Hypothalamus (tissue), 51 donors: ENCODE measurements around the gene SEC22B.
A peak's percentile ranks its signal among the peaks of the same experiment; 100 is the strongest.
"Not testable (repeated sequence)": the region's sequence is repeated elsewhere in the genome, so short reads cannot be mapped to it uniquely, and the experiment has no call there.

Experiments
- DNase-seq, 51 donors: peaks; one replicate each; lab custom pipeline; 2025; lab: John Stamatoyannopoulos, UW

Gene SEC22B

DNA sequence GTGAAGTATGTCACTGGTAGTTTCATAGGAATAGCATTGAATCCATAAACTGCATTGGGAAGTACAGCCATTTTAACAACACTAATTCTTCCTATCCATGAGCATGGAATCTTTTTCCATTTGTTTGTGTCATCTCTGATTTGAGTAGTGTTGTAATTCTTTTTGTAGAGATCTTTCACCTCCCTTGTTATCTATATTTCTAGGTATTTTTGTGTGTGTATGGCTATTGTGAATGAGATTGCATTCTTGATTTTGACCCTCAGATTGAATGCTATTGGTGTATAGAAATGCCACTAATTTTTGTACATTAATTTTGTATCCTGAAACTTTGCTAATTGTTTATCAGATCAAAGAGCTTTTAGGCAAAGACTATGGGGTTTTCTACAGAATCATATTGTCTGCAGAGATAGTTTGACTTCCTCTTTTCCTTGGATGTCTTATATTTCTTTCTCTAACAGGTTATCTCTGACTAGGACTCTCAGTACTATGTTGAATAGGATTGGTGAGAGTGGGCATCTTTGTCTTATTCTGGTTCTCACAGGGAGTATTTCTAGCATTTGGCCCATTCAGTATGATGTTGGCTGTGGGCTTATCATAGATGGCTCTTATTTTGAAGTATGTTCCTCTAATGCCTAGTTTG is 26.8 kb downstream of the SEC22B start:
- DNase-seq, result not testable (repeated sequence)

DNA sequence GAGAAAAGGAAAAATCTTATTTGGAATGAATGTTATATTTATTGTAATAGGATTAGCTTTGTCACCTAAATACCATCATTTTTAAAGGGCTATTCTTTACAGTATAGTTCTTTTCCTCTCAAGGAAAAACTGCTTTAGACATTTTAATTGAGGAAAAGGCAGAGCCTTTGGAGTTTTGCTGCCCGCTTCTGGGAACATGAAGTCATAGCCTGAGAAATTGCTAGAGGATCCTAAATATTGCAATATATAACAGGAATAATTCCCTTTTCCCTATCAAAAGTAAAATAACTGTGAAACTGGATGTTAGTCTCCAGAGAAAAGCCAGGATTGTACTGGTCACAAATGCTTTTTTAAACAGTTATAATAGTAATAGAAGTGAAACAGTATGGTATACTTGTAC is 30.5 kb downstream of the SEC22B start:
- not testable (repeated sequence) for DNase-seq

DNA sequence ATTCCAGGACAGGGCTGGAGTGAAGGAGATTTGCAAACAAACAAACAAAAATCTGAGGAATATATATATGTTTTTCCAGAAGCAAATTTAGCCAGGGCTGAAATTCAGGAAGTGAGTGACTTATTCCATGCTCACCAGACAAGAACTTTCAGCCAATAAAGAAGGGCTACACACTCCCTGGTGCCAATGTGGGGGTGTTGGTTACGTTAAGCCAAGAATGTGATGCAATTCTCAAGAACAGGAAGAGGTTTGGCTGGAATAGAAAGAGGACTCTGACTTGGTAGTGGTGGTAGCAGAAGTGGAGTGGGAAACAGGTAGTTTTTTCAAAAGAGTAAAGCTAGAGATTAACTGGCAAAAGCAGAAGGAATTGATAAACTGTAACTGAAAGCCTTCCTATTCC is 31.7 kb downstream of the SEC22B start:
- DNase-seq, result not testable (repeated sequence)

DNA sequence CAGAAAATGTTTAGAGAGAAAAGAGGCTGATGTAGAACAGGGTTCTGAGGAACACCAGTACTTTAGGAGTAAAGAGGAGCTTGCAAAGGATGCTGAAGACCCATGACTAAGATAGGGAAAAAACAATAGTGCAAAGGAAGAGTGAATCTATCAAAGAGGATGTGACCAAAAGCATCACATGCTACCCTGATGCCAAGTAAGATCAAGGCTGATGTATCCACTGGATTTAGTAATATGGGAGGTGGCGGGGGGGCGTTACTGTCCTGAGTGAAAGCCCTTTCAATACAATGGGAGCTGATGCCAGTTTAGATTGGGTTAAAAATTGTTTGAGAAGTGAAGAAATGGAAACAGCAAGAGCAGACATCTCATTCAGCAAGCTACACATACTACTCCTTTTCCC is 32.2 kb downstream of the SEC22B start:
- DNase-seq, result not testable (repeated sequence)

DNA sequence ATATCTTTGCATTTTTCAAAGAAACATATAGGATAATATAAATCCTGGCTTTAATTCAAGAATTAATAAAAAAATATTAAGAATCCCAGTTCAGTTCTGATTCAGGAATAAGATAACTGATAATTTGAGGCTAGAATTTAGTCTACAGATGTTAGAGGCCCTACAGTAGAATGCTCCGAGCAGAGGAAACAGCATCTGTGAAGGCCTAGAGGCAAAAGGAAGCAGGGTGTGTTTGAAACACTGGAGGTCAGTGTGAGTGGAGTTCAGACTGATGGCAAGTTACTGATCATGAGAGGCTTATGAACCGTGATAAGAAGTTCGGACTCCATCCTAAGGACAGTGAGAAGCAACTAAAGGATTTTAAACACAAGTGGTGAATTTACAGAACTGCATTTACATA is 33.0 kb downstream of the SEC22B start:
- DNase-seq, result not testable (repeated sequence)

DNA sequence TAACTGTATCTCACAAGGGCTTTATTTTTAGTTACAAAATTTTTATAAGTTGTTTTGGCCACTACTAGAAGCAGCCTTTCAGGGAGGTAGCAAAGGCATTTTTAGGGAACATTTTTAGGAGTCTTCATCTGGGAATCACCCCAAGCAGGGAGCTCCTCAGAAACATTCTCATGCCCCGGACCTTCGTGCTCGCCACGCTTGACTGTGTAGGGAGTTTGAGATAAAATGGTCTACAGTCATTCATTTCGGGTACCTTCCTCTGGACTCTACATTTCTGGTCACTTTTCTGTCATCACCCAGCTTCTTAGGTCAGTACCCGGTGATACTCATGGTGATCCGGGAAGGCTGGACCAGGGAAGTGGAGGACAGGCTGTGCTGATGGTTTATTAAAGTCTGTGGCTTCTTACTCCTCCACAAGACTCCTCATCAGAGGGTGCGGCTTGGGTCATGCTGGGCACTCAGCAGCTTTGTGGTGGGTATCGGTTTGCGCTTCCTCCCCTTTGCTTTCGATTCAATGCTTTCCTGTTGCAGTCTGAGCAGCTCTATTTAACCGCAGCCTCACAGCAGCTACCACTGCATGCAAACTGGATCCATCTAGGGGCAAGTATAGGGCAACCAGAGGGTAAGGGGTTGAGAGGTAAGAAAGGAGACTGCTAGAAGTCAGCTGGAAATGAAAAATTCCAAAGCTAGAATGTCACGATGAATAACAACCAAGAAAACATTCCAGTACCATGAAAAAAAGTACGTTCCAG is 33.6 kb downstream of the SEC22B start:
- DNase-seq, result peak in 5 of 51 donors; percentile 1 to 18 (median 8)

DNA sequence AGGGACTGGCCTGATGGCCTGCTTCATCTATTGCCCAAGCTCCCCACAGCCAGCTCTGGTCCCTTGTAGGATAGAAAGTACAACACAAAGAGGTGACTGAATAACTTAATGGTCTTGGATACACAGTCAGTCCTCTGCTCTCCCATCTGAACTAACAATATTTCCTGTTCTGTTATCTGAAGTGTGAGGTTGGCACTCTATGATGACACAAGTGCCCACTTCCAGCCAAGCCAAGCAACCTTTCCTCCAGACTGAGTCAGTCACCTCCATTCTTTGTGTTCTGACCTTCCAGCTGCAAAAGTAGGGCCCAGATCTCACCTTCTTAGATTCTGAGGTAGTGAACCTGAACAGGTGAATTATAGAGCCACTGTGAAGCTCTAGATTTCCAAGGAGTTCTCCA is 34.5 kb downstream of the SEC22B start:
- DNase-seq, result not testable (repeated sequence)

DNA sequence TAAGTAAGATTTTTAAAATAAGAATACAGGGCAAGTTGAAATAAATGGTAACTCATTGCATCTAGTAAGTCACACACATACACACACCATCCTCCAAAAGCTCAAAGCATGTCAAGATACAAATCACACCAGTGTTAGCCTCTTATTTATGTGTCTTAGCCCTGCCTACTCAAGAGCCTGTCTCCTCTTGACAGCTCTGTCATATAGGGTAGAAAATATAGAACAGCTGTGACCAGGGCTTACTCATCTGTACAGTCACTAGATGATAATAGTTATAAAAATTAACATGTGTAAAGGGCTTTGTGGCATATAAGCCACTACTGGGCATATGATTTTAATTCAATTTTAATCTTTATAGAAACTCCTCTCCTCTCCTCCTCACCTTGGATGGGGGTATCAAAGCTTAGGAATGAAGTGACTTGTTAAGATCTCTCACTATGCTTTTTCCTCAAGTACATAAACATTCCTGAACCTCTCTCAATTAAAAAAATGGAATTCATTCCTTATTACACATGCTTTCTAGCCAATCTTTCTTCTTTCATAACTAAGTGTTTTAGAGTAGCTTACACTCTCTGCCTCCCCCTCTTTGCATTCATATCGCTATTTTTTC is 35.6 kb downstream of the SEC22B start:
- DNase-seq, result not testable (repeated sequence)

DNA sequence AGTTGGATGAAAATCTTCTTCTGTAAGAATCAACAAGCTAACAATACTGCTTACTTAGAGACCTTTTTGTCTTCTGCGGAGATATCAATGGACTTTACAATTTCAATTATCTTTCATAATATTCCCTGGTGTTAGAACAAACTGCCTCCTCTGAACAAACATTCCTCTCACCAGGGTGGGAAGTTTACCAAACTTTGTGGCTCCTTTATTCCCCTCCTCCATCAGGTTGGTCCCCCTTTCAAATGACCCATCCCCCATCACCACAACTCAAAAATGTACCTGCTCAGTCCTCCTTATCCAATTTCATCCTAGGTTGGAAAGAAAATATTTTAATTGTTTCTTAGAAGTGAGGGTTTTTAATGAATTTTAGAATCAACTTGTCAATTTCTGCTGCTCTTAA is 40.2 kb downstream of the SEC22B start:
- DNase-seq, result not testable (repeated sequence)

DNA sequence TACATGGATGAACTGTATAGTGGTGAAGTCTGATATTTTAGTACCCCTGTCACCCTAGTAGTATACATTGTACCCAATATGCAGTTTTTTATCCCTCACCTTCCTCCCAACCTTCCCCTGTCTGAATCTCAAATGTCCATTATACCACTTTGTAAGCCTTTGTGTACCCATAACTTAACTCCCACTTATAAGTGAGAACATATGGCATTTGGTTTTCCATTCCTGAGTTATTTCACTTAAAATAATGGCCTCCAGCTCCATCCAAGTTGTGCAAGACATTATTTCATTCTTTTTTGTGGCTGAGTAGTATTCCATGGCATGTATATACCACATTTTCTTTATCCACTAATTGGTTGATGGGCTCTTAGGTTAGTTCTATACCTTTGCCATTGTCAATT is 42.4 kb downstream of the SEC22B start:
- DNase-seq, result not testable (repeated sequence)

DNA sequence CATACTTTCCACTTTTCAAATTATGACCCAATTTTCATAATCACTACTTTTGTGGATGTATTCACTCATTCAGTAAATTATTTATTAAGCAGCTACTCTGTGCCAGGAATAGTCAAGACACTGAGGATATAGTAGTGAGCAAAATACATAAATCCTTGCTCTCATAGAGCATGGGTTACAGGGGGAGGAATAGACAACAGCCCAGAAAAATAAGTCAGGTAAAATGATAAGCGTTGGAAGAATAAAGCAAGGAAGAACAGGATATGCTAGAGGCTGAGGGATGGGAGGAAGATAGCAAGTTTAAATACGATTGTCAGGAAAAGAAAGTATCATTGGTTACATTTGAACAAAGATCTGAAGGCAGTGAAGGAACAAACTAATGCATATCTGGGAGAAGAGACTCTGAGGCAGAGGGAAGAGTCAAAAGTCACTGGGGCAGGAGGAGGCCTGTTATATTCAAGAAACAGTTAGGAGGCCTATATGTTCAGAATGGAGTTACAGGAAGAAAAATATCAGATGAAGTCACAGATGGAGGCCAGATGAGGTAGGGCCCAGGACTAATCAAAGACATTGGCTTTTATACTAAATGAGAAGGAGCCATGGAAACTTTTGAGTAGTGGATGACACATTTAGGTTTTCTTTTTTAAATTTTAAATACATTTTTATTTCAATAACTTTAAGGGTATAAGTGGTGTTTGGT is 42.9 kb downstream of the SEC22B start:
- no peak for DNase-seq

DNA sequence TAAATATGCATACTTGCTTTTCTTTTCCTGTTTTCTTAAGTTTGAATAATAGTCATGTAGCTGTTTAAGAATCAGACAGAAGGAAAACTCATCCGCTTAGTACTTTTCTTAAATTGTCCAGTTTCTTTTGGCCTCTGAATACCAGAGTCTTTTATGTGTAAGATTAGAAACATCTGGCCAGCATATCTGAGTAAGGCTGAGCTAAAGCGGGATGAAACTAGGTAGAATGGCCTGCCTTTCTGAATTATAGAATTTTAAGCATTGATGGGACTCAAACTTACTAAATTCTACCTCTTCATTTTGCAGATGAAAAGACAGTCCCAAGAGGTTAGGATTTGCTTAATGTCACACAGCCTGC is 43.9 kb downstream of the SEC22B start:
- DNase-seq, result not testable (repeated sequence)

DNA sequence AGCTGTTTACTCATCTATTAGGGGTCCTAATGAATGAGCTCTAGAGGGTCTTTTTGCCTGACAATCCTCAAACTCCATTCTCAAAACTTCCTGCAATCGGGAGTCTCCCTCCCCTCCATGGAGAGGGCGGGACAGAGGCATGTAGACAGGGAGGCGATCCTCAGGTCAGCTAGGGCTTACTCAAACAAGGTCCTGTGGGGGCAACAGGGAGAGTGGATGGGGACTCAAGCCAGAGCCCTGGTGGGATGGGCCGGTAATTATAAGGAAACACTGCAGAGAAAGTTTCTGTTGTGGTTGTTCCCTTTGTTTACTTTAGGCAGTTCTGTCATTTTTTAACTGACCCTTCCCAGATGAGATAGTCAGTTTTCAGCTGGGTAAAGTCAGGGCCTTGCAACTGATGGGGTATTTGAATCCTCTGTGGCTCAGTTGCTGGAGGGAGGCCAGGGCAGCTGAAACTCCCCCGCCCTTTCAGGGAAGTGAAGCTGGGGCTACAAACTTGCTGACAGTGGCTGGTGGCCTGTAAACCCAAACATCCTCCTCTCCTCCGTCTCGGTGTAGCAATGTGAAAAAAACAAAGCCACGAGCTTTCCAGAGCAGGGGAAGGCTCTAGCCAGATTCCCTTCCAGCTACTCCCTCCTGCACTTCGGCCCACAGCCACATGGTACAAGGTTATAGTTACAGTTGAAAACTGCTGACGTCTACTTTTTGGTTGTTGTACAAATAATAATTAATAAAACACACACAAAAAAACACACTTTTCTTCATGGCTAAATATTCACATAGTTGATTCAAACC is 44.5 kb downstream of the SEC22B start:
- DNase-seq, result peak in 16 of 51 donors; percentile 1 to 32 (median 12)

DNA sequence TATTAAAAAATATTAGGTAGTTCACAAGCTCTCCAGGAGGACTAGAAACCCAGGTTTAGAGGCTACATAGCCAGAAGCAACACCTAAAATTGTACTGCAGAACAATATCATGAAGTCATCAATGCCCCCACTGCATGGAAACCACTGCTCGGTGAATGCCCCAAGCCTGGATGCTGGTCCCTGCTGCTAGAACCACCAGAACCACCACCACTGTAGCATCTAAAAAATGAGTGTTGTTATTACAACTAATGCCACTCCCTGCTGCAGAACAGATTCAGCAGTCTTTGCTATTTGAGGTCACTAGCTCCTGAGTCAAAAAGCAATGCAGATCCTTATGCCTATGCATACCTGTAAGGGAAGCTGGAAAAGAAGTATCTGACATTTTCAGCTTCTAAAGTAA is 48.4 kb downstream of the SEC22B start:
- not testable (repeated sequence) for DNase-seq

DNA sequence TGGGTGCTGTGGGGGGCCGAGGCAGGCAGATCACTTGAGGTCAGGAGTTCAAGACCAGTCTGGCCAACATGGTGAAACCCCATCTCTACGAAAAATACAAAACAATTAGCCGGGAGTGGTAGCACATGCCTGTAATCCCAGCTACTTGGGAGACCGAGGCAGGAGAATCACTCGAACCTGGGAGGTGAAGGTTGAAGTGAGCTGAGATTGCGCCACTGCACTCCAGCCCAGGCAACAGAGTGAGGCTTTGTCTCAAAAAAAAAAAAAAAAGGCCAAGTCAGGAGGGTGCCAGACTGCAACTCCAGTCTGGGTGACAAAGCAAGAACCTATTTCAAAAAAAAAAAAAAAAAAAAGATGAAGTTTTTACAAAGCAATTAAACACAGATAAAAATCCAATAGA is 50.1 kb downstream of the SEC22B start:
- not testable (repeated sequence) for DNase-seq

DNA sequence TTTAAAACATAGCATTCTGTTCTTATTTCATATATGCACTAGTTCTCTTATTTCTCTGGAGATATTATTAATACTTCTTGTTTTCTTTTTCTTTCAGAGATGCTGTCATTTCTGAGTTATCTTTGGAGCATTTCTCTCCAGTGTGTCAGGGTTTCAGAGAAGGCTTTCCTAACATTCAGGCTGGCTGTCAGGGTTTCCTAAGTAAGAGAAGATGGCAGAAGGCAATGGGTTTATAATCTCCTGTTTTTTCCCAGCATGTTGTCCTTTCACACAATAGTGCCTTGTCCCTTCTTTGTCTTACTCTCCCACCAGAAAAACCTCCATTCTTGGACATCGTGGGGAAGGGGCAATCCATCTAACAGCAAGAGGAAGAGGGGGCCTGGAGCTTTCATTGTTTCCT is 51.7 kb downstream of the SEC22B start:
- DNase-seq, result not testable (repeated sequence)

DNA sequence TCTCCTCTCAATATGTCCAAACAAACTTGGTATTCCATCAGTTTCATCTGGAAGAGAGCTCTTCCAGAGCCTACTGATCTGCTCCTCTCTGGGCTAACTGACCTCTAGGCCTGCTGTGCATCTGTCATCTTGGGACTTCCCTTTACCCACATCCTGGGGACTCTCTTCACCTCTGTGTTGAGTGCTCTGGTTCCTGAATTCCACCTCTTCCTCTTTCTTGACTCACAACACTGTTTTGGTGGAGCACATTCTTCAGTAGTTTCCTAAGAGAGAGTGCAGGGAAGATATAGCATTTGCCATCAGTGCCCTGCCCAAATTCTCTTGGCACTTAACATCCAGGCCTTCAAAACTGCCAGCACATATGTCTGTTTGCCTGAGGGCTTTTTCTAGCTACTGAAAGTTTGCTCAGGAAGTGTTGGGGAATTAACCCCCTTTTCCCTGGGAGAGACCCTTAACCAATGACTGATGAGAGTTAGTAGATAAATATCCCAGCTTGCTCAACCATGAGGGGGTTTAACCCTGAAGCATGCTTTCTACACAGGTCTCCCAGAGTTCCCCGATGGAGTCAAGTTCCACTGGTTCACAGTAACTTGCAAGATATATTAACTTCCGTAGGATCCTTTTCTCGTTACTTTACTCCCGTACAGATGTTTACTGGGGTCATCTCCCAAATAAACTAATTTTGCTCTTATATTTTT is 52.4 kb downstream of the SEC22B start:
- not testable (repeated sequence) for DNase-seq

DNA sequence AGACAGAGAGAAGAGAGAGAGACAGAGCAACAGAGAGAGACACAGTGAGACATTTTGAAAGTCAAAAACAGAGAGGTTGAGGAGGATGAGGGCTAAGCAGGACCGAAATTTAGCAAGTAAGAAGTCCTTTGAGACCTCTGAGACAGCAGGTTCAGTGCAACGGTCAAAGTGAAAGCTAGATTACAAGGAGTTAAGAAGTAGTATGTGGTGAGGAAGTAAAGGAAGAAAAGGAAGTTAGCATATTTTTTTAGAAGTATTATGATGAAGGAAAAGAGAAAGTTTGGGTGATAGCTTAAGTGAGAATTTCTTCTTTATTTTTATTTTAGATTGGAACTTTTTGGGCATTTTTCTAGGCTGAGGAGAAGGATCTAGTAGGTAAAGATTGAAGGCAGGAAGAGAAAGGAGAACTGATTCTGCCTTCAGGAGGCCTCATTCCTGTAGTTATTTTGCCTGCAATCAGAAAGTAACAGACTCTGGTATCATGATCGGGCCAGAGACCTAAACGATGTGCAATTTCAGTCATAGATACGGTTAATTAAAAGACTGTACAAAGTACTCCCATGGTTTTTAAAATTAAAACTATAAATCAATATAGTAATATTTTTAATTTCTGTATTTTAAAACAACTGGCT is 53.9 kb downstream of the SEC22B start:
- DNase-seq, result not testable (repeated sequence)

DNA sequence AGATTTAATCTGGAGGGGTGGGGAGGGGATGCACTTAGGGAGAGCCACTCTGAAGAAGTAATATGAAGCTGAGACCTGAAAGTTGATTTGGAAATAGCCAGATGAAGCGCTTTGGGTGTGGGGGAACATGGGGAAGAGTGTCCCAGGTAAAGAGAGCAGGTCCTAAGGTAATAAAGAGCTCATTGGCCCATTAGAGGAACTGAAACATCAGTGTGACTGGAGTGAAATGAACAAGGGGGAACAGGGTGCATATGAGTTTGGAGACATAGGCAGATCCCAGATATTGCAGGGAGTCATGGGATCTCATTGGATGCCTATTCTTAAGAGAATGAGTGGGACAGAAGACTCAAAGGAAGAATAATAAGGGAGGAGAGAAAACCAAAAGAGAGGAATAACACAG is 54.5 kb downstream of the SEC22B start:
- not testable (repeated sequence) for DNase-seq
